ENCODE measurements around the gene PLCL1. TPM values are rescaled to one million over a fixed set of nuclear protein-coding genes. Genes with fewer than 3 reads are reported as not detected.

The PLCL1 gene
- total RNA-seq, 1 experiment from 2014 or later = 0.21 TPM

DNA sequence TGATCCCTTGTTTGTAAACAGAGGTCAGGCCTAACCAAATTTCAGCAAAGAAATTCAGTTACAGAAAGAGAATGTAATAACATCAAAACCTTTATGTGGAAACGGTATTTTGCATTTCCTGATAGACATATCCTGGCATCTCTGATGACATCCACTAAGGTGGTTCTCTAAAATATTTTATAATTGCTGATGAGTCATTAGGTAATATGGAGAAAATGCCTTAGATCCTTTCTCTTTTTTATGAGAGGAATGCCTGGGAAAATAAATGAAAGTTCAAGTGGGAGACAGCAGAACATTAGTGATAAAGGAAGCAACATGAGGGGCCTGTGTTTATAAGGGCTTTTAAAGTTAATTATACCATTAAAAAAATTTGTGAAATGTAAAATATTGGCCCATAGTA lies 72.6 kb downstream of the PLCL1 start:
- Histone ChIP-seq H3K36me3 (replicated peaks; ENCODE audit: control insufficient read depth, insufficient read depth, low read length) (no peaks in the 10 kb centered on the region), H3K27me3 (ENCODE audit: control insufficient read depth, insufficient read depth, low read length) (no peaks in the 10 kb centered on the region), H3K4me3 (ENCODE audit: insufficient read depth, low read depth, low read length) (no peak overlapping the region)
- no peak for DNase-seq

DNA sequence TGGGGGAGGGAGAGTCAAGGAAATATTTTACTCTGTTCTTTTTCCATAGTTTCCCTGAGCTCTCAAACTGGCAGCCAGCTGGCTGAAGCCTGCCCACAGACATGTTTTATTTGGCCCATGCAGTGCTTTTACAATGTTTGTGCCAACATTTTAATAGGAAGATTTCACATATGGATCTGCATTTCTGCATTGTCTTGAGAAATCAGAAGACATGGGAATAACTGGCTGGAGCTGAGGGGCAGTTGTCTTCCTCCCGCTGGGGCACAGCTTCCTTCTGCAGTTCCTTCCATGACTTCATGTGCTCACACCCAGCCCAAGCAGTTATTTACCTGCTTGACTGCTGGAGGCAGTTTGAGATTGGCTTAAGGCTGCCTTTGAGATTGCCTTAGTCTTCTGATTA lies 74.4 kb downstream of the PLCL1 start:
- no peaks in the 10 kb centered on the region for H3K36me3 ChIP-seq (replicated peaks; ENCODE audit: control insufficient read depth, insufficient read depth, low read length)
- no peak for DNase-seq
- no peak overlapping the region for H3K4me3 ChIP-seq (ENCODE audit: insufficient read depth, low read depth, low read length)
- H3K27me3 ChIP-seq (ENCODE audit: control insufficient read depth, insufficient read depth, low read length) = no peaks in the 10 kb centered on the region

DNA sequence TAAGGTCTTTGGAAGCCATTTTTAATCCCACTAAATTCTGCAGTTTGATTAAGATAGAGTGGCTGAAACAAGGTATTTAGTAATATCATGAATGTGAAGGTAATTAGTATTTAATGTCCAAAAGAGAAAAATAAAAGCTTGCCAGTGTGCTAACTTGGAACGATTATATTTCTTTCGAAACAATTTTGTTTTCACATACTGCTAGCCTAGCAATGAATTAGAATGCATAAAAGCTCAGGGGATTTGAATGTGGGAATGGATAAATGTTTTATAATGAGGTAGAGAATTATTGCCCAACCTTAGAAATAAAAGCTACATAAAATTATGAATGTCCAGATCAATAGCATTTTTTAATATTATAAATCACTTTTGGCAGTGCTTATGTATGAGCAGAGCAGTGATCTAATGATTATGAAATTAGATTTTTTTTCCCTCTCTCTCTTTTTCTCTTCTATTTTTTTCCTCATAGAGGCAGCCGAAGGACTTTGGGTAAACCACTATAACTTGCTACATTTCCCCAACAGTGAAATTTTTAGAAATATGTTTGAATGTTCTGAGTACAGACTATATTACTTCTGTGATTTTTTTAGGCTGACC lies 75.5 kb downstream of the PLCL1 start:
- no peak overlapping the region for H3K4me3 ChIP-seq (ENCODE audit: insufficient read depth, low read depth, low read length)
- no peaks in the 10 kb centered on the region for H3K36me3 ChIP-seq (replicated peaks; ENCODE audit: control insufficient read depth, insufficient read depth, low read length)
- no peak for DNase-seq

DNA sequence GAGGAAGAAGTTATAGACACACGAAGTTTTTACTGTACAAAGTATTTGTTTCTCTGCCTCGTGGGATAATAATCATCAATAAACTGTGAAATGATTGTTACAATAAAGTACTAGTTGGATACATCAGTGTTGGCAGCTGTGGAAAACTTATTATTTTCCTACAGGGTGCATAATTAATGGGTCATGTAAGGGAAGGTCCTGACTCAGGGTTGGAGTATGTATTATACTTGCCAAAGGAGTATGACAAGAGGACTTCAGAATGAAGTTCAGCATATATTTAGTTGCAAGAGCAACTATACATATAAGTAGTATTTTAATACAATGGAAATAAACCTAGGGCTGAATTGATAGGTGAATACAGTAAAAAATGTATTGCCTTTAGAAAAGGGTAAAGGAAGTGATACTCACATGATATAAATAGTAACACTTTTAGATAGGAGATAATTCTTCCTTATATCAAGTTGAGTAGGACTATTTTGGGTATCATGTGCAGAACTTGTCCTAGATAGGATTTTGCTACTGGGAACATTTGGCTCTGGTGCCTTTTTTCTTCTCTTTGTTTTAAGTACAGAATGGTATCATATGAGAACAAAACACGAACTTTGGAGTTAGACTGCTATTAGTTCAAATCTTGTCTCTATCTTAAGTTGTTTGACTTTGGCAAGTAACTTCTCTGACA lies 79.1 kb downstream of the PLCL1 start:
- Histone ChIP-seq H3K27me3 (ENCODE audit: control insufficient read depth, insufficient read depth, low read length) (no peaks in the 10 kb centered on the region), H3K36me3 (replicated peaks; ENCODE audit: control insufficient read depth, insufficient read depth, low read length) (no peaks in the 10 kb centered on the region), H3K4me3 (ENCODE audit: insufficient read depth, low read depth, low read length) (no peak overlapping the region)
- DNase-seq = no peak

More for the DNA sequence above, 75.5 kb downstream of the PLCL1 start:
- no peaks in the 10 kb centered on the region for H3K27me3 ChIP-seq (ENCODE audit: control insufficient read depth, insufficient read depth, low read length)

DNA sequence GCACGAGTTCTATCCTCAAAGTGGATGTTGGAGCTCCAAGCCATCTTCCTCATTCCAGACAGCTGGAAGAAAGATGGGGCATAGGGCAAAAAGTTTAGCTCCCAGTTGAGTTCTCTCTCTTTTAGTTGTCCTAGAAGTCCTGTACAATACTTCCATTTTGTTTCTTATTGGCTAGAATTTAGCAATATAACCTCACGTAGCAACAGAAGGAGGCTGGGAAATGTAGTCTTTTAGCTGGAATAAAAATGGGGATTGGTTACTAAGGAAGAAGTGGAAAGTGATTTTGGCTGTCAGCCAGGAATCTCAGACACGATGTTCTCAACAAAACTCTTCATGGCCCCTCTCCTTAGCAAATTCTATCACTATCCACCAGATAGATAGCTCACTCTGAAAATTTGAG lies 79.9 kb downstream of the PLCL1 start:
- no peaks in the 10 kb centered on the region for H3K36me3 ChIP-seq (replicated peaks; ENCODE audit: control insufficient read depth, insufficient read depth, low read length)
- no peaks in the 10 kb centered on the region for H3K27me3 ChIP-seq (ENCODE audit: control insufficient read depth, insufficient read depth, low read length)
- no peak overlapping the region for H3K4me3 ChIP-seq (ENCODE audit: insufficient read depth, low read depth, low read length)
- DNase-seq = no peak

DNA sequence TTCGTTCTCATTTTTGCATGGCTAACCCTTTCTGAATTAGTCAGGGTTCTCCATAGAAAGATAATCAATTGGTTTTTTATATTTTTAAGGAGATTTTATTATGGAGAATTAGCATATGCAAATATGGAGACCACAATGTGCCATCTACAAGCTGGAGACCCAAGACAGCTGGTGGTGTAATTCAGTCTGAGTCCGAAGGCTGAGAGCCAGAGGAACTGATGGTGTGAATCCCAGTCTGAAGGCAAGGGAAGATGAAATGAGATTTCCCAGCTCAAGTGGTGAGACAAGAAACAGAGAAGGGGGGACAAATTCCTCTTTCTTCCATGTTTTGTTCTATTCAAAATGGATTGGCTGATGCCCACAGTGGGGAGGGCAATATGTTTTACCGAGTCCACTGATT lies 80.7 kb downstream of the PLCL1 start:
- Histone ChIP-seq H3K4me3 (ENCODE audit: insufficient read depth, low read depth, low read length) (no peak overlapping the region), H3K36me3 (replicated peaks; ENCODE audit: control insufficient read depth, insufficient read depth, low read length) (no peaks in the 10 kb centered on the region), H3K27me3 (ENCODE audit: control insufficient read depth, insufficient read depth, low read length) (no peaks in the 10 kb centered on the region)
- no peak for DNase-seq

DNA sequence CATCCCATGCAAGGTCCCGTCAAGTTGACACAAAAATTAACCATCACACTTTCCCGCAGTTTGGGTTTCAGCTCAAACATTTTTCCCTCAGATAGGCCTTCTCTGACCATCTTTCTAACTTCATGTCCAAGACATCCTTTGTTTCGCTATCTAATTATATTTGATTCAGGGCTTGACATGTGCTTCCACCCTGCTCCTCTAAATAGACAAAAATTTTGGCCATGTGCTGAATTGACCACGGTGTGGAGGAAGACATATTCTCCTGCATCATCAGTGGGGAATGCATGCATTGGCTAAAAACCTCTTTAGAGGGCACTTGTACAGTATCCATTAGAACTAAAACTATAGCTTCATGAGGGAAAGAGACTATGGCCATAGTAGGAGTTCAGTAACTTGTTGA lies 81.2 kb downstream of the PLCL1 start:
- Histone ChIP-seq H3K4me3 (ENCODE audit: insufficient read depth, low read depth, low read length) (no peak overlapping the region), H3K36me3 (replicated peaks; ENCODE audit: control insufficient read depth, insufficient read depth, low read length) (no peaks in the 10 kb centered on the region), H3K27me3 (ENCODE audit: control insufficient read depth, insufficient read depth, low read length) (no peaks in the 10 kb centered on the region)
- DNase-seq = no peak

DNA sequence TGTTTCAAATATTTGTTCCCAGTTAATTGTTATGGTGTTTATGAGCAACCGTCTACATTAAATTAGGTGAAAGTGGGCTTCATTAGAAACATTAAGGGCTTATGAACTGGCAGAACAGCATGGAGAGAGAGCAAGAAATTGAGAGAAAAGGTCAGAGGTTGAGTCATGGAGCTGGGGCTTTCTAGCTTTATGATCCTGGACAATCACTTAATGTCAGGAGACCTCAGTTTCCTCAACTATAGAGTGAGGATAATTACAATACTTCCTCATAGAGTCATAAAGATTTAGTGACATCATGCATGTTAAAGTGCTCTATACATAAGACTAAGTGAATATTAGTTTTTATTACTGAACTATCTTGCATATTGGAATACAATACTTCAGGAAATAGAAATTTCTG lies 83.9 kb downstream of the PLCL1 start:
- no peaks in the 10 kb centered on the region for H3K27me3 ChIP-seq (ENCODE audit: control insufficient read depth, insufficient read depth, low read length)
- no peak for DNase-seq
- no peaks in the 10 kb centered on the region for H3K36me3 ChIP-seq (replicated peaks; ENCODE audit: control insufficient read depth, insufficient read depth, low read length)

DNA sequence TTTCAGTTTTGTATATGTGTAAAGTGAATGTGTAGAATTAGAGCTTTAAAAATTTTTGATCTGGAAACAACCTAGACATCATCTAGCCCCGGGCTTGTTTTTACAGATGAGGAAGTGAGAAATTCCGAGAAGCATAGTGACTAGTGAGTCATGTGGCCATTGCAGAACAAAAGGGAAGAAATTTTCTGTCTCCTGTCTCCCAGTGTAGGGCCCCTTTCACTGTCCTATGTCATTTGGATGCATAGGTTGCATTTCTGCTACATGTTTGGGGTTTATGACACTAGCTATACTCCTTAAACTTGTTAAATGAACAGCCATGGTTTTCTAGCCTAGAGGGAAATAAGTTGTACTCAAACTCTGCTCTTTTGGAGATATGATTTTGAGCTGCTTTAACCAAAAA lies 84.6 kb downstream of the PLCL1 start:
- no peaks in the 10 kb centered on the region for H3K27me3 ChIP-seq (ENCODE audit: control insufficient read depth, insufficient read depth, low read length)
- H3K36me3 ChIP-seq (replicated peaks; ENCODE audit: control insufficient read depth, insufficient read depth, low read length) = no peaks in the 10 kb centered on the region
- DNase-seq = peak; percentile 17
- no peak overlapping the region for H3K4me3 ChIP-seq (ENCODE audit: insufficient read depth, low read depth, low read length)

More for the DNA sequence above, 83.9 kb downstream of the PLCL1 start:
- no peak overlapping the region for H3K4me3 ChIP-seq (ENCODE audit: insufficient read depth, low read depth, low read length)

DNA sequence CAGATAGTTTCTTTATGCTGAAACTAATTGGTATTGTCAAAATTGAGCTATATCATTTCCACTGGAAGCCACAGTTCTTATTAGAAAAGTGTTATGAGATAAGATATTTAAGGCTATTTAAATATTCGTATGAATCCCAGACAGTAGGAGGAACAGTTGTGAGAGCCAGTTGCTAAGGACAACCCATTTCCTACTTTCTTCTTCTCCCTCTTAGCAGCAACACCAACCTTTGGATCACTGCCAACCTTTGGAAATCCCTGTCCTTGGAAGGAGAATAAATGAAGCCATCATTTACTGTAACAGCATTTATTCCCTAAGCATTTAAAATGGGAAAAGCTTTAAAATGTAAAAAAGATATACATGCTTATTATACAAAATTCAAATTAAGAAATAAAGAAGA lies 85.8 kb downstream of the PLCL1 start:
- Histone ChIP-seq H3K27me3 (ENCODE audit: control insufficient read depth, insufficient read depth, low read length) (no peaks in the 10 kb centered on the region), H3K4me3 (ENCODE audit: insufficient read depth, low read depth, low read length) (no peak overlapping the region), H3K36me3 (replicated peaks; ENCODE audit: control insufficient read depth, insufficient read depth, low read length) (no peaks in the 10 kb centered on the region)
- no peak for DNase-seq

DNA sequence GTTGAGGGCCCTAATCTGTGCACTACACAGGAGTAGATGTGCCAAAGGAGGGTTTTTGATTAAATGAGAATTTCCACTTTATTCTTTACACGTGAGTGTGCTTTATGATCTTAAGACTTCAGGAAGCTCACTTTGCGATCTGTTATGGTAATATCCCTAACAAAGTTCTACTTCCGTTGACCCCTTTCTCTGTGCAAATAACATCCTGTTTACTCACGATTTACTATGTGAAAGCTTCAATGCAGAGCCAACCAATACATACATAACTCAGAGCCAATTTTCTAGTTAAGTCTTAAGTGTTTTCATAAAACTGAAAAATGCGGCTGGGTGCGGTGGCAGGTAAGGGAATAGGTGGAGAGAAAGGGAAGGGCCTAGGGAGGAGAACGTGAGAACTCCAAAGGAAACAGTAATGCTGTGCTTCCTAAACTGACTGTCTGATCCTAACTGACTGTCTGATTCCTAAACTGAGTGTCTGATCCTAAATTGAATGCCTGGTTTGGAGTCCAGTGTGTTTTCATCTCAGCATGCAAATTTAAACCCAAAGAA lies 87.6 kb downstream of the PLCL1 start:
- Histone ChIP-seq H3K36me3 (replicated peaks; ENCODE audit: control insufficient read depth, insufficient read depth, low read length) (no peaks in the 10 kb centered on the region), H3K27me3 (ENCODE audit: control insufficient read depth, insufficient read depth, low read length) (no peaks in the 10 kb centered on the region), H3K4me3 (ENCODE audit: insufficient read depth, low read depth, low read length) (no peak overlapping the region)
- DNase-seq = no peak

DNA sequence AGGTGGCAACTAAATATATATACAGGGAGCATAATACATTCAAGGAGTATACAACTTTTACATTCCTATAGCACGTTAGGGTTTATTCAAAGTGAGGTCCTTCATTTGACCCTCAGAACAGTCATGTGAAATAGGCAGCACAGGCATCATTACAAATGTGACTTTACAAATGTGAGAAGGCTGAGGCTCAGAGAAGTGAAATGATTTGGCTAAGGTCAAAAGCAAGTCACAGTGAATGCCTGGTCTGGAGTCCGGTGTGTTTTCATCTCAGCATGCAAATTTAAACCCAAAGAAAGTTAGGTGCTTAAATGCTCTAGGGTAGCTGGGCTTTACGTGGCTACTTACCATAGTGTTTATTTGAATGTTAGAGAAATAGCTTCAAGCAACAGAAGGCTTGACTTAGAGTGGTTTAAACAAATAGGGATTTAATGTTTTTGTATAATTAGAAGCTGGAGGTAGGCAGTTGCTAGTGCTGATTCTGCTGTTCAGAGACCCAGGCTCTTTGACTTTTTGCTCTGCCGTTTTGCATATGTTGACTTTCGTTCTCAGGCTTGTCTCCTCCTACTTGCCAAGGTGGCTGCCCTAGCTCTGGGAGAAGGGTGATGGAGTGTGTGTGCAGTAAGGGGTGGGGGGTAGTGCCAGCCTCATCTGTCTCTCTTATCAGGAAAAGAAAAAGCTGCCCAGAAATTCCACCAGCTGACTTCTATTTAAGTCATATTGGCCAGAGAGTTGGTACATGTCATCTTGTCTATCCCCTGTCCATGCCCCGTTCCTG lies 89.2 kb downstream of the PLCL1 start:
- no peak for DNase-seq
- Histone ChIP-seq H3K4me3 (ENCODE audit: insufficient read depth, low read depth, low read length) (no peak overlapping the region), H3K36me3 (replicated peaks; ENCODE audit: control insufficient read depth, insufficient read depth, low read length) (no peaks in the 10 kb centered on the region), H3K27me3 (ENCODE audit: control insufficient read depth, insufficient read depth, low read length) (no peaks in the 10 kb centered on the region)

DNA sequence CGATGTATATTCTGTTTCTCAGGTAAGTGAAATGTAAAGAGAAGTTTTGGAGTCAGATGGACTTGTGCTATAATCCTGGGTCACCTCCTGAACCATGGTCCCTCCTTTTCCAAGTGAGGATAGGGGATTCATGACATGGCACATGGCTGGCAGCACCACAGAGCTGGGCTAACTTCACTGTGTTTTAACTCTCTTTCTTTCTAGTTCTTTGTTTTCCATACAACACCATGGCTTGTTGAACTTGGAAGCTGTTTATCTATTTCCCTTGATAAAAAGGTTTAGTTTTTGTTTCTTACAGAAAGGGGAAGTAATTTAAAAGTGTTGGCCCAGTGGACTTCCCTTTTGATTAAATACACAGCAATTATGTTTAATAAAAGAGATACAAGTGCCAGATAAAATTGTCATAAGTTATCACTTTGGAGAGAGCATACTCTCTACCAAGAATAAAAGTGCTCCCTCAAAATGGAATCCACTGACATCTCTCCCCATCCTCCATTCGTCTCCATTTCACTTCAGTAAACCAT lies 90.4 kb downstream of the PLCL1 start:
- no peak overlapping the region for H3K4me3 ChIP-seq (ENCODE audit: insufficient read depth, low read depth, low read length)
- no peaks in the 10 kb centered on the region for H3K27me3 ChIP-seq (ENCODE audit: control insufficient read depth, insufficient read depth, low read length)
- H3K36me3 ChIP-seq (replicated peaks; ENCODE audit: control insufficient read depth, insufficient read depth, low read length) = no peaks in the 10 kb centered on the region
- no peak for DNase-seq

DNA sequence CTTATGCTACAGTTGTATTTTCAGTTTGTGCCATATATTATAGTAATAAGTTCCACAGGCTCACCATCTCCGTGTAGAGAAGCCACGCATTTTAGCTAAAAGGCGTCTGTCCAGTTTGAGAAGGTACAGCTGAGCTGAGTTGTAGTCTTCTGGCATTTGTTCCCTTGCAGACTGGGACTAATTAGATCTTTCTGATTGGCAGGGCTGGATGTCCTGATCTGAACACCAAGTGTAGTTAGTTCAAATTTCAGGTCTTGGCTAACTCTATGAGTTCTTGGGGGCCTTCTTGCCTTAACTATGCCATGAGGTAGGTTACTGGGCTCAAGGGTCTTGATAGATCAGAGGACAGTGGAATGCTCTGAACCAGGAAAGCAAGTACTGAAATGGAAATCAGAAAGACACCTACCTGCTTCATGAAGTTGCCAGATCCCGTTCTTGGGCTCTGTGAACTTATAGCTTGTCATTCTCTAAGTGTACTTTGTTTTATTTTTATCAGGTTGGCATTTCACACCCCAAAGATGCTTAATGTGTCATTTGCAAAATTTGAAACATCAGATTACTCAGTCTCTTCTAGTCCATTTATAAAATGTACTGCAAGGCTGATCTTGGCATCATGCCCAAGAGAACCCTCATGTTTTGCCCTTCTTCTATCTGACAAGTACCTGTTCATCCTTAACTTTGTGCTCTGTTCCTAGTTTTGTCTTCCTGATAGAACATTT lies 93.7 kb downstream of the PLCL1 start:
- no peak for DNase-seq
- Histone ChIP-seq H3K27me3 (ENCODE audit: control insufficient read depth, insufficient read depth, low read length) (no peaks in the 10 kb centered on the region), H3K4me3 (ENCODE audit: insufficient read depth, low read depth, low read length) (no peak overlapping the region), H3K36me3 (replicated peaks; ENCODE audit: control insufficient read depth, insufficient read depth, low read length) (no peaks in the 10 kb centered on the region)

All from H7 (cell line).